ENCODE data around the gene RGS8. TPM values are rescaled to one million over a fixed set of nuclear protein-coding genes. Genes with fewer than 3 reads are reported as not detected.

RGS8 gene
- not detected for total RNA-seq
- polyA plus RNA-seq (ENCODE audit: insufficient read depth, low read depth, low replicate concordance): not detected
- long read RNA-seq, donor 1: 0 reads
- long read RNA-seq, donor 2: 0 reads
- long read RNA-seq, donor 3: 0 reads
- long read RNA-seq, donor 4: 0 reads
- long read RNA-seq, donor 5: 0 reads
- long read RNA-seq, donor 6: 0 reads
- long read RNA-seq, donor 7: 0 reads
- long read RNA-seq, donor 8: 0 reads
- long read RNA-seq, donor 9: 0 reads
- long read RNA-seq, donor 10: 0 reads

- Histone ChIP-seq H3K4me1 (ENCODE audit: control insufficient read depth in 2 of 3, insufficient read depth in 2 of 3, low read depth in 1 of 3, low read length in 3 of 3) (no peaks in the 10 kb centered on the region), H3K9me3 (ENCODE audit: control insufficient read depth in 2 of 3, insufficient read depth in 1 of 3, low read length in 3 of 3) (no peaks in the 10 kb centered on the region), H3K27ac (ENCODE audit: low read depth in 2 of 2, low read length in 2 of 2) (no peak within 1 kb of the TSS), H3K27me3 (ENCODE audit: control insufficient read depth, insufficient read depth, low read length) (peaks cover 2% of the 10 kb centered on the region), H3K4me3 (ENCODE audit: low read length in 3 of 3) (no peak within 1 kb of the TSS), H3K9ac (ENCODE audit: low read length in 3 of 3) (no peak within 1 kb of the TSS), H3K36me3 (ENCODE audit: control insufficient read depth in 2 of 3, insufficient read depth in 3 of 3, low read length in 3 of 3) (no peaks in the 10 kb centered on the region)
- no peak for TF ChIP-seq CTCF (IDR thresholded peaks at IDR 0.05; ENCODE audit: borderline replicate concordance, extremely low read depth, insufficient read depth)
- DNase-seq (peak in 4 of 5 donors; percentile 65 to 70 (median 67)), FAIRE-seq (no peak)
- intact Hi-C loops (cut with DNase I): no loop called here
These were observed at the start of gene RGS8 for GRCh38 chr1:182684116-182684828. TSS of gene RGS8 (minus strand) at chr1:182684587. CDS start at chr1:182669649, 14,938 bp downstream.

GRCh38 chr1:182731852-182732575, 47.6 kb upstream of the RGS8 start:
- Histone ChIP-seq H3K27ac (ENCODE audit: low read depth in 2 of 2, low read length in 2 of 2) (no peak overlapping the region), H3K9me3 (ENCODE audit: control insufficient read depth in 2 of 3, insufficient read depth in 1 of 3, low read length in 3 of 3) (no peaks in the 10 kb centered on the region), H3K36me3 (ENCODE audit: control insufficient read depth in 2 of 3, insufficient read depth in 3 of 3, low read length in 3 of 3) (no peaks in the 10 kb centered on the region), H3K4me1 (ENCODE audit: control insufficient read depth in 2 of 3, insufficient read depth in 2 of 3, low read depth in 1 of 3, low read length in 3 of 3) (no peaks in the 10 kb centered on the region), H3K9ac (ENCODE audit: low read length in 3 of 3) (no peak overlapping the region), H3K4me3 (ENCODE audit: low read length in 3 of 3) (no peak overlapping the region), H3K27me3 (ENCODE audit: control insufficient read depth, insufficient read depth, low read length) (no peaks in the 10 kb centered on the region)
- FAIRE-seq: no peak
- intact Hi-C loops (cut with DNase I): no loop called here
- TF ChIP-seq CTCF (IDR thresholded peaks at IDR 0.05; ENCODE audit: borderline replicate concordance, extremely low read depth, insufficient read depth): no peak
- no peak for DNase-seq

GRCh38 chr1:182726912-182727311, 42.5 kb upstream of the RGS8 start:
- FAIRE-seq: no peak
- intact Hi-C loops (cut with DNase I): no loop called here
- DNase-seq: no peak
- Histone ChIP-seq H3K4me1 (ENCODE audit: control insufficient read depth in 2 of 3, insufficient read depth in 2 of 3, low read depth in 1 of 3, low read length in 3 of 3) (no peaks in the 10 kb centered on the region), H3K36me3 (ENCODE audit: control insufficient read depth in 2 of 3, insufficient read depth in 3 of 3, low read length in 3 of 3) (no peaks in the 10 kb centered on the region), H3K9me3 (ENCODE audit: control insufficient read depth in 2 of 3, insufficient read depth in 1 of 3, low read length in 3 of 3) (no peaks in the 10 kb centered on the region), H3K9ac (ENCODE audit: low read length in 3 of 3) (no peak overlapping the region), H3K27me3 (ENCODE audit: control insufficient read depth, insufficient read depth, low read length) (no peaks in the 10 kb centered on the region), H3K27ac (ENCODE audit: low read depth in 2 of 2, low read length in 2 of 2) (no peak overlapping the region), H3K4me3 (ENCODE audit: low read length in 3 of 3) (no peak overlapping the region)
- no peak for TF ChIP-seq CTCF (IDR thresholded peaks at IDR 0.05; ENCODE audit: borderline replicate concordance, extremely low read depth, insufficient read depth)

All from kidney (tissue), 22 donors.